HCT116 (cell line): Measurements from ENCODE around the gene RASL11B. TPM values are rescaled to one million over a fixed set of nuclear protein-coding genes. Genes with fewer than 3 reads are reported as not detected.

Experiments
- ATAC-seq: fragments of 200-7000 bp; cut with Tn5 transposase; 2 replicates; pipeline ENCODE4 v1.9.1; 2020; ENCODE audit warnings: mild to moderate bottlenecking, moderate library complexity
- BruUV-seq: library from RNA; stranded (reverse); fragments of 400-500 nt; replicated peaks from 2 replicates; lab custom pipeline; 2021; lab: Mats Ljungman, UMichigan
- CTCF ChIA-PET: fragments of 300-600 bp; sonication (Branson Sonifier 250); formaldehyde crosslinking; loops from one replicate; lab custom pipeline; 2021; ENCODE audit warnings: antibody characterized with exemption; lab: Charles Lee
- POLR2A ChIA-PET: fragments of 300-600, 350-600 bp; sonication (Branson Sonifier 250); formaldehyde crosslinking; loops from one replicate; lab custom pipeline; 2021; ENCODE audit warnings: antibody characterized with exemption; lab: Charles Lee
- RAD21 ChIA-PET, 2 experiments: fragments of 300-600 bp; sonication (Branson Sonifier 250); formaldehyde crosslinking; loops; one replicate each; lab custom pipeline; 2023; ENCODE audit warnings: low total read pairs in 2 of 2; ENCODE audit not compliant: uncharacterized antibody in 2 of 2, unreplicated experiment in 2 of 2, low non-redundant PET in 1 of 2; lab: Charles Lee
- DNase-seq: peaks from one replicate; pipeline ENCODE4 v3.0.0-alpha.2; 2010; ENCODE audit warnings: low read depth, low spot score
- H2AFZ ChIP-seq: fragments of 200-600 bp; shearing (Covaris generic), sonication (generic); 2 replicates; pipeline ENCODE4 v1.6.1; 2017; ENCODE audit warnings: low read depth, mixed run types, mixed read lengths, antibody characterized with exemption, low read length; ENCODE audit not compliant: poor library complexity, severe bottlenecking
- H3K27ac ChIP-seq: 2 replicates; pipeline ENCODE4 v1.5.1; 2012; ENCODE audit warnings: low read depth, low read length
- H3K27me3 ChIP-seq: fragments of 200-600 bp; sonication (generic); 2 replicates; pipeline ENCODE4 v1.6.1; 2016; ENCODE audit warnings: mixed run types, low read length, mixed read lengths; ENCODE audit not compliant: insufficient read depth
- H3K36me3 ChIP-seq, 2 experiments: fragments of 200-500 bp in 1 of 2; fragments of 200-600 bp in 1 of 2; sonication (Bioruptor generic) in 1 of 2; sonication (generic) in 1 of 2; 2 replicates each; pipeline versions ENCODE4 v1.5.1 to v1.6.1; 2014 to 2016; ENCODE audit warnings: low read length in 2 of 2, inconsistent platforms in 1 of 2, mixed read lengths in 1 of 2, mixed run types in 1 of 2; ENCODE audit not compliant: insufficient read depth in 2 of 2, control insufficient read depth in 1 of 2
- H3K4me1 ChIP-seq, 2 experiments: fragments of 200-600 bp in 1 of 2; sonication (generic) in 1 of 2; 2 replicates each; pipeline versions ENCODE4 v1.5.1 to v1.6.1; 2012 to 2017; ENCODE audit warnings: low read length in 2 of 2, inconsistent platforms in 1 of 2, mild to moderate bottlenecking in 1 of 2, mixed read lengths in 1 of 2, mixed run types in 1 of 2, moderate library complexity in 1 of 2; ENCODE audit not compliant: insufficient read depth in 2 of 2, control insufficient read depth in 1 of 2
- H3K4me2 ChIP-seq: fragments of 200-600 bp; sonication (generic); 2 replicates; pipeline ENCODE4 v1.6.1; 2017; ENCODE audit warnings: mixed run types, low read length, mixed read lengths
- H3K4me3 ChIP-seq, 2 experiments: fragments of 200-600 bp in 1 of 2; sonication (generic) in 1 of 2; replicated peaks in 1 of 2; 2 replicates each; pipeline ENCODE4 v1.5.1; 2011 to 2016; ENCODE audit warnings: low read length in 2 of 2, control low read depth in 1 of 2, low read depth in 1 of 2, mild to moderate bottlenecking in 1 of 2, mixed read lengths in 1 of 2, mixed run types in 1 of 2
- H3K79me2 ChIP-seq: fragments of 200-600 bp; sonication (generic); 2 replicates; pipeline ENCODE4 v1.6.1; 2017; ENCODE audit warnings: mild to moderate bottlenecking, mixed run types, low read length, moderate library complexity, mixed read lengths; ENCODE audit not compliant: insufficient read depth
- H3K9ac ChIP-seq: fragments of 200-600 bp; sonication (generic); 2 replicates; pipeline ENCODE4 v1.6.1; 2016; ENCODE audit warnings: low read length, mixed read lengths
- H3K9me2 ChIP-seq: fragments of 200-600 bp; sonication (generic), shearing (Covaris generic); 2 replicates; pipeline ENCODE4 v1.6.1; 2017; ENCODE audit warnings: mixed run types, mild to moderate bottlenecking, moderate library complexity; ENCODE audit not compliant: insufficient read depth
- H3K9me3 ChIP-seq, 2 experiments: fragments of 200-500 bp in 1 of 2; fragments of 200-600 bp in 1 of 2; sonication (Bioruptor generic) in 1 of 2; sonication (generic) in 1 of 2; 2 replicates each; pipeline ENCODE4 v1.6.1; 2014 to 2017; ENCODE audit warnings: low read length in 2 of 2, mixed read lengths in 2 of 2, inconsistent platforms in 1 of 2, low read depth in 1 of 2, mild to moderate bottlenecking in 1 of 2, mixed run types in 1 of 2, moderate library complexity in 1 of 2; ENCODE audit not compliant: control insufficient read depth in 1 of 2, insufficient read depth in 1 of 2
- H4K20me1 ChIP-seq: fragments of 200-600 bp; sonication (generic), shearing (Covaris generic); 2 replicates; pipeline ENCODE4 v1.6.1; 2017; ENCODE audit warnings: mixed run types, mild to moderate bottlenecking, moderate library complexity; ENCODE audit not compliant: insufficient read depth
- CBX3 ChIP-seq: IDR thresholded peaks from 2 replicates; pipeline ENCODE4 v1.6.1; 2012; ENCODE audit warnings: low read depth
- EGR1 ChIP-seq: IDR thresholded peaks from 2 replicates; pipeline ENCODE4 v1.6.1; 2012; ENCODE audit warnings: low read depth
- ELF1 ChIP-seq: IDR thresholded peaks from 2 replicates; pipeline ENCODE4 v1.6.1; 2012; ENCODE audit warnings: low read depth, borderline replicate concordance
- EZH2phosphoT487 ChIP-seq: fragments of 200-600 bp; IDR thresholded peaks from 2 replicates; pipeline ENCODE4 v1.6.1; 2018; ENCODE audit warnings: antibody characterized with exemption, borderline replicate concordance
- FOSL1 ChIP-seq: IDR thresholded peaks from 2 replicates; pipeline ENCODE4 v1.6.1; 2012; ENCODE audit warnings: low read depth
- POLR2A ChIP-seq: IDR thresholded peaks from 2 replicates; pipeline ENCODE4 v1.7.0; 2011; ENCODE audit warnings: borderline replicate concordance; ENCODE audit not compliant: insufficient read depth, insufficient read length; ENCODE audit errors: extremely low read depth
- RAD21 ChIP-seq: IDR thresholded peaks from 2 replicates; pipeline ENCODE4 v1.6.1; 2012; ENCODE audit warnings: low read depth, mild to moderate bottlenecking
- REST ChIP-seq: IDR thresholded peaks from 2 replicates; pipeline ENCODE4 v1.6.1; 2012; ENCODE audit warnings: low read depth
- SP1 ChIP-seq: IDR thresholded peaks from 2 replicates; pipeline ENCODE4 v1.6.1; 2012; ENCODE audit warnings: low read depth
- SRF ChIP-seq: IDR thresholded peaks from 2 replicates; pipeline ENCODE4 v1.6.1; 2012; ENCODE audit warnings: low read depth
- TCF7L2 ChIP-seq: IDR thresholded peaks from 2 replicates; pipeline ENCODE4 v1.7.0; 2011; ENCODE audit warnings: borderline replicate concordance, inconsistent platforms; ENCODE audit not compliant: insufficient read depth, insufficient read length; ENCODE audit errors: extremely low read depth
- YY1 ChIP-seq: IDR thresholded peaks from 2 replicates; pipeline ENCODE4 v1.6.1; 2011; ENCODE audit warnings: low read length, low read depth, moderate library complexity, mild to moderate bottlenecking; ENCODE audit not compliant: insufficient replicate concordance; ENCODE audit errors: extremely low read depth
- ZFX ChIP-seq: fragments of 450-650 bp; IDR thresholded peaks from 2 replicates; pipeline ENCODE4 v1.6.1; 2017
- ZNF274 ChIP-seq: fragments of 200-500 bp; sonication (Bioruptor generic); IDR thresholded peaks from 2 replicates; pipeline ENCODE4 v1.6.1; 2014; ENCODE audit warnings: mild to moderate bottlenecking, low read depth, low read length, inconsistent platforms
- intact Hi-C: fragments of 100-400 bp; cut with micrococcal nuclease; formaldehyde crosslinking; loops from 2 replicates; pipeline ENCODE4 v1.10.0; 2022
- total RNA-seq: library from RNA; stranded (reverse); gene quantifications from one replicate; pipeline ENCODE4 v1.2.1, GENCODE V29; 2021; ENCODE audit not compliant: unreplicated experiment
- TF ChIP-seq, protein P1 (sequence below): IDR thresholded peaks from 2 replicates; pipeline ENCODE4 v1.6.1; 2012
- TF ChIP-seq, protein P2 (sequence below), 3 experiments: fragments of 200-600 bp in 1 of 3; sonication (generic) in 1 of 3; IDR thresholded peaks in 2 of 3; conservative IDR thresholded peaks in 1 of 3; 2 replicates each; pipeline ENCODE4 v1.5.1; 2012 to 2017; ENCODE audit warnings: low read depth in 2 of 3, low read length in 2 of 3, antibody characterized with exemption in 1 of 3, borderline replicate concordance in 1 of 3, control low read depth in 1 of 3, mild to moderate bottlenecking in 1 of 3, mixed read lengths in 1 of 3, mixed run types in 1 of 3, moderate library complexity in 1 of 3; ENCODE audit not compliant: insufficient read depth in 1 of 3
- TF ChIP-seq, protein P3 (sequence below): IDR thresholded peaks from 2 replicates; pipeline ENCODE4 v1.6.1; 2012

RASL11B gene
- total RNA-seq, 1 experiment from 2014 or later, result 0.34 TPM

DNA sequence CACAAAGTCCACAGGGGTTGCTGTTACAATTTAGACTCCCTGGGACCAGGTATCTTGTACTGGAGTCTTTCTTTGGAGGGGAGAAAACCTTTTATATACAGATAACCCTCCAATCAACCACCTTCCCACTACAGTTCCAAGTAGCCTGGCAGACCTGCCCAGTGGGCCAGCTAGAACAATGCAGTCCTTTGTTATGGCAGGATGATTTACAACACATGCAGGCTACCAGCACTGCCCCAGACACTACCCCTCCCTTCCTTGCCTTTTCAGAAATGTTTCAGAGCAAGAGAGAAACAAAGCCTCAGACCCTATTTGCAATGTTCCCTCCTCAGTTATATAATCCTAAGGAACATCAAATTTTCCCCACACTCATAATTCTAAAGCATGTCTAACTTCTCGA is 11.1 kb downstream of the RASL11B start (continued):
- TF ChIP-seq YY1, result no peak
- no peak for TF ChIP-seq ZNF274
- no peak for TF ChIP-seq SRF
- TF ChIP-seq, protein P1, sequence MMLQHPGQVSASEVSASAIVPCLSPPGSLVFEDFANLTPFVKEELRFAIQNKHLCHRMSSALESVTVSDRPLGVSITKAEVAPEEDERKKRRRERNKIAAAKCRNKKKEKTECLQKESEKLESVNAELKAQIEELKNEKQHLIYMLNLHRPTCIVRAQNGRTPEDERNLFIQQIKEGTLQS, result no peak
- TF ChIP-seq EZH2phosphoT487, result no peak

GRCh38 chr4:52873861-52874343 is 11.8 kb downstream of the RASL11B start:
- Histone ChIP-seq H2AFZ (no peak overlapping the region), H3K9me2 (no peaks in the 10 kb centered on the region), H3K9me3 (no peaks in the 10 kb centered on the region), H3K4me2 (no peak overlapping the region), H4K20me1 (no peaks in the 10 kb centered on the region), H3K4me1 (peaks cover 4 to 5% of the 10 kb centered on the region in 2 experiments; a peak in 2 of 4 replicates), H3K36me3 (no peaks in the 10 kb centered on the region), H3K27me3 (no peaks in the 10 kb centered on the region), H3K27ac (no peak overlapping the region), H3K4me3 (no peak overlapping the region), H3K79me2 (no peaks in the 10 kb centered on the region), H3K9ac (no peak overlapping the region)
- BruUV-seq, result no TSS peak
- intact Hi-C loops, result no loop called here
- RAD21 ChIA-PET, result no interaction called here
- TF ChIP-seq FOSL1, result no peak
- TF ChIP-seq ELF1, result no peak
- TF ChIP-seq, protein P2, sequence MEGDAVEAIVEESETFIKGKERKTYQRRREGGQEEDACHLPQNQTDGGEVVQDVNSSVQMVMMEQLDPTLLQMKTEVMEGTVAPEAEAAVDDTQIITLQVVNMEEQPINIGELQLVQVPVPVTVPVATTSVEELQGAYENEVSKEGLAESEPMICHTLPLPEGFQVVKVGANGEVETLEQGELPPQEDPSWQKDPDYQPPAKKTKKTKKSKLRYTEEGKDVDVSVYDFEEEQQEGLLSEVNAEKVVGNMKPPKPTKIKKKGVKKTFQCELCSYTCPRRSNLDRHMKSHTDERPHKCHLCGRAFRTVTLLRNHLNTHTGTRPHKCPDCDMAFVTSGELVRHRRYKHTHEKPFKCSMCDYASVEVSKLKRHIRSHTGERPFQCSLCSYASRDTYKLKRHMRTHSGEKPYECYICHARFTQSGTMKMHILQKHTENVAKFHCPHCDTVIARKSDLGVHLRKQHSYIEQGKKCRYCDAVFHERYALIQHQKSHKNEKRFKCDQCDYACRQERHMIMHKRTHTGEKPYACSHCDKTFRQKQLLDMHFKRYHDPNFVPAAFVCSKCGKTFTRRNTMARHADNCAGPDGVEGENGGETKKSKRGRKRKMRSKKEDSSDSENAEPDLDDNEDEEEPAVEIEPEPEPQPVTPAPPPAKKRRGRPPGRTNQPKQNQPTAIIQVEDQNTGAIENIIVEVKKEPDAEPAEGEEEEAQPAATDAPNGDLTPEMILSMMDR (IDR thresholded peaks at IDR 0.05 in 2 of 3, conservative IDR thresholded peaks at IDR 0.05 in 1 of 3; ENCODE audit: borderline replicate concordance in 1 of 3, insufficient read depth in 1 of 3, low read depth in 2 of 3, low read length in 2 of 3), result no peak
- no peak for TF ChIP-seq CBX3
- TF ChIP-seq, protein P1, result no peak
- no peak for TF ChIP-seq TCF7L2
- TF ChIP-seq, protein P3, sequence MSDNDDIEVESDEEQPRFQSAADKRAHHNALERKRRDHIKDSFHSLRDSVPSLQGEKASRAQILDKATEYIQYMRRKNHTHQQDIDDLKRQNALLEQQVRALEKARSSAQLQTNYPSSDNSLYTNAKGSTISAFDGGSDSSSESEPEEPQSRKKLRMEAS, result no peak
- no peak for TF ChIP-seq RAD21
- TF ChIP-seq EGR1, result no peak
- no peak for TF ChIP-seq SP1
- TF ChIP-seq ZFX, result no peak
- TF ChIP-seq REST, result no peak
- TF ChIP-seq POLR2A, result no peak
- TF ChIP-seq EZH2phosphoT487, result no peak
- no peak for DNase-seq
- POLR2A ChIA-PET, result no interaction called here
- CTCF ChIA-PET, result no interaction called here
- no peak for ATAC-seq
